Measurements from ENCODE around the gene C5orf15.
"Not testable (repeated sequence)": the region's sequence is repeated elsewhere in the genome, so short reads cannot be mapped to it uniquely, and the experiment has no call there.

Gene C5orf15

DNA sequence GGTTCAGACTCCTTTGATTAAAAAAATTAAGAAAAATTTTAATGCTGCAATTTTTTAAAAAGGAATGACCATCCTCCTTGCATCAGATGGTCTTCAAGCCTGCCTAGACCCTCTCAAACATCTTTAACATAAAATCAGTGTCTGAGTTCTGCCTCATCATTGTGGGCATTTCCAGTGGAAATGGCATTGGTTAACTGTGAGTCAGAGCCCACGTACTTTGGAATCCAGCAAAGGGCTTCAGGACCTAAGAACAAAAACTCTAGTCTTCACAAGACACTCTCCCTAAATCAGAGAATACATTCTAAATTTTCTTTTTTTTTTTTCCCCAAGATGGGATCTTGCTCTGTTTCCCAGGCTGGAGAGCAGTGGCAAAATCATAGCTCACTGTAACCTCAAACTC is 9.4 kb upstream of the C5orf15 start:
- H3K79me2 ChIP-seq (ENCODE audit: insufficient read depth, low read length) = no peaks in the 10 kb centered on the region
- H3F3A ChIP-seq (ENCODE audit: insufficient read depth, low read length) = no peaks in the 10 kb centered on the region; the same call in 1 of the 2 replicates
- H3K36me3 ChIP-seq (ENCODE audit: insufficient read depth, low read length) = peaks cover 88% of the 10 kb centered on the region
- no peak overlapping the region for H3K4me2 ChIP-seq (ENCODE audit: low read length)
- TF ChIP-seq, protein P1, sequence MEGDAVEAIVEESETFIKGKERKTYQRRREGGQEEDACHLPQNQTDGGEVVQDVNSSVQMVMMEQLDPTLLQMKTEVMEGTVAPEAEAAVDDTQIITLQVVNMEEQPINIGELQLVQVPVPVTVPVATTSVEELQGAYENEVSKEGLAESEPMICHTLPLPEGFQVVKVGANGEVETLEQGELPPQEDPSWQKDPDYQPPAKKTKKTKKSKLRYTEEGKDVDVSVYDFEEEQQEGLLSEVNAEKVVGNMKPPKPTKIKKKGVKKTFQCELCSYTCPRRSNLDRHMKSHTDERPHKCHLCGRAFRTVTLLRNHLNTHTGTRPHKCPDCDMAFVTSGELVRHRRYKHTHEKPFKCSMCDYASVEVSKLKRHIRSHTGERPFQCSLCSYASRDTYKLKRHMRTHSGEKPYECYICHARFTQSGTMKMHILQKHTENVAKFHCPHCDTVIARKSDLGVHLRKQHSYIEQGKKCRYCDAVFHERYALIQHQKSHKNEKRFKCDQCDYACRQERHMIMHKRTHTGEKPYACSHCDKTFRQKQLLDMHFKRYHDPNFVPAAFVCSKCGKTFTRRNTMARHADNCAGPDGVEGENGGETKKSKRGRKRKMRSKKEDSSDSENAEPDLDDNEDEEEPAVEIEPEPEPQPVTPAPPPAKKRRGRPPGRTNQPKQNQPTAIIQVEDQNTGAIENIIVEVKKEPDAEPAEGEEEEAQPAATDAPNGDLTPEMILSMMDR (IDR thresholded peaks at IDR 0.05; ENCODE audit: low read length) = no peak
- TF ChIP-seq EZH2 (IDR thresholded peaks at IDR 0.05; ENCODE audit: borderline replicate concordance, low read length) = no peak
- H3K9ac ChIP-seq (ENCODE audit: low read length) = no peak overlapping the region
- no peak overlapping the region for H2AFZ ChIP-seq (ENCODE audit: low read length)
- no peaks in the 10 kb centered on the region for H4K20me1 ChIP-seq (ENCODE audit: insufficient read depth, low read length)
- H3K9me3 ChIP-seq (ENCODE audit: low read length) = no peaks in the 10 kb centered on the region
- no peaks in the 10 kb centered on the region for H3K4me1 ChIP-seq (ENCODE audit: insufficient read depth, low read length, severe bottlenecking)
- H3K27me3 ChIP-seq (ENCODE audit: insufficient read depth, low read length) = no peaks in the 10 kb centered on the region
- no peak overlapping the region for H3K4me3 ChIP-seq (ENCODE audit: low read depth, low read length, poor library complexity, severe bottlenecking)
- H3K9me2 ChIP-seq (ENCODE audit: low read depth, low read length) = no peaks in the 10 kb centered on the region
- no peak overlapping the region for H3K27ac ChIP-seq (ENCODE audit: low read depth, low read length, poor library complexity, severe bottlenecking)

DNA sequence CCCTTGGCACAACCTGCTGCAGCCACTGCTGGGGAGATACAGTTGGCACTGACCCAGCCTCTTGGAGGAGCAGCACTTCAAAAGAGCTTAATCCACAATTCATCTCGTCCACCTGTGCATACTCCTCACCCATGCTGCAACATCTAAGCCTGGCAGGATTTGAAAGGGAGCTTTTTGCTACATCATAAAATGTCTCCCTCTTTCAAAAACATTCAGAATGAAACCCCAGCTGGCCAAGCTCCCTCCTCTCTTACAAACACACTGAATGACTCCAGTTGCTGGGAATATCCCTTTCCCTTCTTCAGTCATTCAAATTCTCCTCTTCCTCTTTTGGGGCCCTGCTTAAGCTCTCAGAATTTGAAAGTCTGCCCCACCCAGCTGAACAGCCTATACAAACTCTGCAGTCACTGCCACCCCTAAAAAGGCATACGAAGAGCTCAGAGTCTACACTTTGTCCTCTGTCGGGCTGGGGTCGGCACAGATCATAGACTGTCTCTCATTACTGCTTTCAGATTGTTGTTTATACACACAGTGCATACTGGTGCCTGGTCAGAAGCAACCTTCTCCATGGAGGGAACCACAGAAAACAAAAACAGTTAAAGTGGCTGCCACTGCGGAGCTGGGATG is 8.8 kb upstream of the C5orf15 start:
- H2AFZ ChIP-seq (ENCODE audit: low read length) = no peak overlapping the region
- H3K36me3 ChIP-seq (ENCODE audit: insufficient read depth, low read length) = peaks cover 85% of the 10 kb centered on the region
- H3K9ac ChIP-seq (ENCODE audit: low read length) = no peak overlapping the region
- no peaks in the 10 kb centered on the region for H3K9me3 ChIP-seq (ENCODE audit: low read length)
- H3K4me3 ChIP-seq (ENCODE audit: low read depth, low read length, poor library complexity, severe bottlenecking) = no peak overlapping the region
- TF ChIP-seq, protein P1 (IDR thresholded peaks at IDR 0.05; ENCODE audit: low read length) = no peak
- no peak for TF ChIP-seq EZH2 (IDR thresholded peaks at IDR 0.05; ENCODE audit: borderline replicate concordance, low read length)
- H4K20me1 ChIP-seq (ENCODE audit: insufficient read depth, low read length) = no peaks in the 10 kb centered on the region
- H3K27me3 ChIP-seq (ENCODE audit: insufficient read depth, low read length) = no peaks in the 10 kb centered on the region
- no peaks in the 10 kb centered on the region for H3K4me1 ChIP-seq (ENCODE audit: insufficient read depth, low read length, severe bottlenecking)
- no peak overlapping the region for H3K4me2 ChIP-seq (ENCODE audit: low read length)
- no peaks in the 10 kb centered on the region; the same call in 1 of the 2 replicates for H3F3A ChIP-seq (ENCODE audit: insufficient read depth, low read length)
- no peaks in the 10 kb centered on the region for H3K79me2 ChIP-seq (ENCODE audit: insufficient read depth, low read length)
- no peaks in the 10 kb centered on the region for H3K9me2 ChIP-seq (ENCODE audit: low read depth, low read length)
- no peak overlapping the region for H3K27ac ChIP-seq (ENCODE audit: low read depth, low read length, poor library complexity, severe bottlenecking)

GRCh38 chr5:133975546-133975945 is 7.1 kb upstream of the C5orf15 start:
- not testable (repeated sequence) for H3K79me2 ChIP-seq (ENCODE audit: insufficient read depth, low read length); H3K4me3 ChIP-seq (ENCODE audit: low read depth, low read length, poor library complexity, severe bottlenecking); H3K27ac ChIP-seq (ENCODE audit: low read depth, low read length, poor library complexity, severe bottlenecking); H3F3A ChIP-seq (ENCODE audit: insufficient read depth, low read length); H4K20me1 ChIP-seq (ENCODE audit: insufficient read depth, low read length); H2AFZ ChIP-seq (ENCODE audit: low read length); H3K27me3 ChIP-seq (ENCODE audit: insufficient read depth, low read length); H3K4me1 ChIP-seq (ENCODE audit: insufficient read depth, low read length, severe bottlenecking); H3K4me2 ChIP-seq (ENCODE audit: low read length); H3K9ac ChIP-seq (ENCODE audit: low read length); H3K9me2 ChIP-seq (ENCODE audit: low read depth, low read length); H3K9me3 ChIP-seq (ENCODE audit: low read length)
- peaks cover 75% of the 10 kb centered on the region for H3K36me3 ChIP-seq (ENCODE audit: insufficient read depth, low read length)

GRCh38 chr5:133974142-133974541 is 5.7 kb upstream of the C5orf15 start:
- H3K4me2 ChIP-seq (ENCODE audit: low read length) = no peak overlapping the region
- H3K4me3 ChIP-seq (ENCODE audit: low read depth, low read length, poor library complexity, severe bottlenecking) = no peak overlapping the region
- H3K27me3 ChIP-seq (ENCODE audit: insufficient read depth, low read length) = no peaks in the 10 kb centered on the region
- H3K9me2 ChIP-seq (ENCODE audit: low read depth, low read length) = no peaks in the 10 kb centered on the region
- H3K4me1 ChIP-seq (ENCODE audit: insufficient read depth, low read length, severe bottlenecking) = peaks cover 14% of the 10 kb centered on the region
- no peak overlapping the region for H2AFZ ChIP-seq (ENCODE audit: low read length)
- H3K9ac ChIP-seq (ENCODE audit: low read length) = no peak overlapping the region
- no peaks in the 10 kb centered on the region for H3K9me3 ChIP-seq (ENCODE audit: low read length)
- H3K27ac ChIP-seq (ENCODE audit: low read depth, low read length, poor library complexity, severe bottlenecking) = no peak overlapping the region
- H4K20me1 ChIP-seq (ENCODE audit: insufficient read depth, low read length) = no peaks in the 10 kb centered on the region
- H3K36me3 ChIP-seq (ENCODE audit: insufficient read depth, low read length) = peaks cover 66% of the 10 kb centered on the region
- no peaks in the 10 kb centered on the region for H3K79me2 ChIP-seq (ENCODE audit: insufficient read depth, low read length)
- no peak for TF ChIP-seq EZH2 (IDR thresholded peaks at IDR 0.05; ENCODE audit: borderline replicate concordance, low read length)
- TF ChIP-seq, protein P1 (IDR thresholded peaks at IDR 0.05; ENCODE audit: low read length) = no peak
- H3F3A ChIP-seq (ENCODE audit: insufficient read depth, low read length) = no peaks in the 10 kb centered on the region; the same call in 1 of the 2 replicates

Data from OCI-LY1 (cell line).